ENCODE data around the gene FOXP3.

GRCh38 chrX:49227726-49228125 lies 36.8 kb downstream of the FOXP3 start:
- TF ChIP-seq CTCF (IDR thresholded peaks at IDR 0.05; ENCODE audit: poor library complexity) (no peak), EZH2 (IDR thresholded peaks at IDR 0.05; ENCODE audit: borderline replicate concordance) (no peak)

Measured in hepatocyte (in vitro differentiated cells).